A549 (cell line): ENCODE measurements around the gene GPT2. TPM values are rescaled to one million over a fixed set of nuclear protein-coding genes. Genes with fewer than 3 reads are reported as not detected.

ENCODE experiments used
- ATAC-seq, 2 experiments: fragments of 200-7000 bp in 1 of 2; fragments of >200 bp in 1 of 2; cut with Nextera tagmentation in 1 of 2; cut with Tn5 transposase in 1 of 2; 3 replicates each; pipeline versions ENCODE4 v1.8.0 to v1.9.1; 2018 to 2020; ENCODE audit warnings: mild to moderate bottlenecking in 1 of 2, moderate library complexity in 1 of 2
- CTCF ChIA-PET: fragments of 300-600 bp; sonication (Branson Sonifier 250); formaldehyde crosslinking; extraction: SDS; loops from one replicate; lab custom pipeline; 2021; ENCODE audit warnings: antibody characterized with exemption, inconsistent platforms; lab: Yijun Ruan, JAX
- POLR2A ChIA-PET: fragments of 350-600 bp; formaldehyde crosslinking; extraction: SDS; loops from one replicate; lab custom pipeline; 2021; ENCODE audit warnings: antibody characterized with exemption, inconsistent platforms; lab: Yijun Ruan, JAX
- DNase-seq, 2 experiments: peaks; one replicate each; pipeline versions ENCODE4 v3.0.0 to v3.0.0-alpha.2; 2011 to 2016; ENCODE audit warnings: low read depth in 1 of 2, low spot score in 1 of 2
- FAIRE-seq: peaks from 2 replicates; lab custom pipeline; 2011; peaks lifted over from hg19 to GRCh38; lab: Jason Lieb, UNC
- H3K27ac ChIP-seq, 2 experiments: fragments of >200 bp; sonication (Bioruptor Twin); formaldehyde crosslinking; 3 replicates each; pipeline ENCODE4 v1.5.1; 2016 to 2017
- H3K4me1 ChIP-seq: fragments of >200 bp; sonication (Bioruptor Twin); formaldehyde crosslinking; 3 replicates; pipeline ENCODE4 v1.6.1; 2016
- H3K4me2 ChIP-seq: fragments of >200 bp; sonication (Bioruptor Twin); formaldehyde crosslinking; 3 replicates; pipeline ENCODE4 v1.6.1; 2016
- H3K4me3 ChIP-seq: fragments of >200 bp; sonication (Bioruptor Twin); formaldehyde crosslinking; 3 replicates; pipeline ENCODE4 v1.5.1; 2016
- H3K9me3 ChIP-seq: fragments of >200 bp; sonication (Bioruptor Twin); formaldehyde crosslinking; 3 replicates; pipeline ENCODE4 v1.6.1; 2016
- ATOH8 ChIP-seq: fragments of 250-450 bp; sonication (Bioruptor Pico); IDR thresholded peaks from 2 replicates; pipeline ENCODE4 v1.5.0; 2020; ENCODE audit warnings: low read depth, mild to moderate bottlenecking, moderate library complexity
- CBX2 ChIP-seq: fragments of 200-600 bp; sonication (generic); IDR thresholded peaks from 2 replicates; pipeline ENCODE4 v1.6.1; 2016; ENCODE audit warnings: low read depth, mild to moderate bottlenecking, borderline replicate concordance
- CBX8 ChIP-seq: fragments of 200-600 bp; sonication (generic); IDR thresholded peaks from 2 replicates; pipeline ENCODE4 v1.6.1; 2016
- CEBPB ChIP-seq, 2 experiments: fragments of >200 bp in 1 of 2; sonication (Bioruptor Twin) in 1 of 2; formaldehyde crosslinking in 1 of 2; IDR thresholded peaks; 2 replicates each; pipeline ENCODE4 v1.6.1; 2012 to 2016
- CHD4 ChIP-seq: fragments of 200-600 bp; sonication (generic); IDR thresholded peaks from 2 replicates; pipeline ENCODE4 v1.6.1; 2016; ENCODE audit warnings: antibody characterized with exemption, mild to moderate bottlenecking, borderline replicate concordance
- E2F6 ChIP-seq: IDR thresholded peaks from 2 replicates; pipeline ENCODE4 v1.6.1; 2012; ENCODE audit warnings: low read depth, borderline replicate concordance
- EHF ChIP-seq: fragments of 250-450 bp; sonication (Bioruptor Pico); IDR thresholded peaks from 2 replicates; pipeline ENCODE4 v1.5.0; 2020; ENCODE audit warnings: mild to moderate bottlenecking
- ESRRA ChIP-seq: fragments of 150-350 bp; IDR thresholded peaks from 2 replicates; pipeline ENCODE4 v1.6.1; 2014; ENCODE audit warnings: mild to moderate bottlenecking, low read length, borderline replicate concordance
- FOSB ChIP-seq: fragments of 250-450 bp; sonication (Bioruptor Pico); IDR thresholded peaks from 2 replicates; pipeline ENCODE4 v1.5.0; 2020; ENCODE audit warnings: mild to moderate bottlenecking, moderate library complexity
- HMGXB4 ChIP-seq: fragments of 250-450 bp; sonication (Bioruptor Pico); IDR thresholded peaks from 2 replicates; pipeline ENCODE4 v1.5.0; 2021; ENCODE audit warnings: mild to moderate bottlenecking, moderate library complexity, borderline replicate concordance
- KDM1A ChIP-seq: fragments of 200-600 bp; sonication (generic); IDR thresholded peaks from 2 replicates; pipeline ENCODE4 v1.6.1; 2016; ENCODE audit warnings: low read depth, mild to moderate bottlenecking
- KDM5A ChIP-seq: fragments of 200-600 bp; sonication (generic); IDR thresholded peaks from 2 replicates; pipeline ENCODE4 v1.6.1; 2016; ENCODE audit warnings: antibody characterized with exemption, mild to moderate bottlenecking
- MAFK ChIP-seq: fragments of 450-650 bp; IDR thresholded peaks from 2 replicates; pipeline ENCODE4 v1.6.1; 2014; ENCODE audit not compliant: partially characterized antibody
- MAX ChIP-seq: IDR thresholded peaks from 2 replicates; pipeline ENCODE4 v1.6.1; 2012
- PHF8 ChIP-seq: fragments of 200-600 bp; sonication (generic); IDR thresholded peaks from 2 replicates; pipeline ENCODE4 v1.6.1; 2016; ENCODE audit warnings: low read depth, mild to moderate bottlenecking, antibody characterized with exemption, moderate library complexity, borderline replicate concordance
- POLR2A ChIP-seq: IDR thresholded peaks from 2 replicates; pipeline ENCODE4 v1.6.1; 2012; ENCODE audit warnings: mild to moderate bottlenecking, low read length
- RCOR1 ChIP-seq: fragments of 150-350 bp; IDR thresholded peaks from 2 replicates; pipeline ENCODE4 v1.6.1; 2014; ENCODE audit warnings: antibody characterized with exemption, low read length, low read depth
- RFX5 ChIP-seq: fragments of 450-650 bp; IDR thresholded peaks from 2 replicates; pipeline ENCODE4 v1.7.1; 2014; ENCODE audit warnings: antibody characterized with exemption, mild to moderate bottlenecking, moderate library complexity
- RNF2 ChIP-seq: fragments of 200-600 bp; sonication (generic); IDR thresholded peaks from 2 replicates; pipeline ENCODE4 v1.6.1; 2016; ENCODE audit warnings: low read depth, mild to moderate bottlenecking, antibody characterized with exemption, moderate library complexity, borderline replicate concordance
- ZC3H11A ChIP-seq: fragments of 450-650 bp; IDR thresholded peaks from 2 replicates; pipeline ENCODE4 v1.6.1; 2014; ENCODE audit warnings: antibody characterized with exemption, mild to moderate bottlenecking
- ZFP36 ChIP-seq: fragments of 450-650 bp; IDR thresholded peaks from 2 replicates; pipeline ENCODE4 v1.6.1; 2014; ENCODE audit warnings: borderline replicate concordance; ENCODE audit not compliant: partially characterized antibody
- ZSCAN20 ChIP-seq: fragments of 250-450 bp; sonication (Bioruptor Pico); IDR thresholded peaks from 2 replicates; pipeline ENCODE4 v1.8.0; 2022; ENCODE audit warnings: mild to moderate bottlenecking, moderate library complexity
- WGBS: methylation state at CpG from one replicate; pipeline ENCODE4 v1.1.6; 2017; ENCODE audit errors: missing lambda C conversion rate; 5-methylcytosine and 5-hydroxymethylcytosine counted together
- polyA plus RNA-seq, 4 experiments: library from polyadenylated mRNA; depleted of rRNA in 3 of 4; stranded (reverse); fragments of >200 nt; fragmentation: RNase III in 1 of 4; extraction: RNeasy Plus Mini Kit Qiagen cat#74134 plus additional on column Dnase treatment in 1 of 4; gene quantifications; 2 replicates in 3 of 4; 3 replicates in 1 of 4; pipeline ENCODE4 v1.2.3, GENCODE V29; 2011 to 2017

GPT2 gene
- polyA plus RNA-seq, 2 of the 4 experiments (the other 2 are of a cell fraction): 8.9 to 15.3 TPM

GRCh38 chr16:46848768-46849764 is 35.1 kb upstream of the GPT2 start:
- Histone ChIP-seq H3K4me3 (no peak overlapping the region), H3K4me1 (no peaks in the 10 kb centered on the region), H3K9me3 (no peaks in the 10 kb centered on the region), H3K27ac (no peak overlapping the region), H3K4me2 (no peak overlapping the region)
- ChIA-PET POLR2A (no interaction called here), CTCF (interaction anchor here (0.8 to 1.2 kb wide), 4 partner anchors 9 to 79 kb away, joined by 3 to 4 read pairs (median 3); no protein-coding TSS in a partner anchor)
- no peak for DNase-seq
- peak in 1 of 2 experiments; percentile 26; a peak in 1 of 6 replicates for ATAC-seq
- FAIRE-seq: no peak
- TF ChIP-seq ZC3H11A (peak; percentile 81), ESRRA (no peak)
- WGBS: 30% methylated on average over 5 of the region's 5 CpGs

- Histone ChIP-seq H3K4me2 (no peak overlapping the region), H3K4me1 (no peaks in the 10 kb centered on the region), H3K4me3 (no peak overlapping the region), H3K27ac (no peak overlapping the region), H3K9me3 (no peaks in the 10 kb centered on the region)
- 69% methylated on average over 5 of the region's 5 CpGs for WGBS
- ChIA-PET POLR2A (interaction anchor here (0.6 kb wide), 1 partner anchor 21 kb away, joined by 3 read pairs; no protein-coding TSS in a partner anchor), CTCF (interaction anchor here (0.8 to 5.4 kb wide), 6 partner anchors 13 to 78 kb away, joined by 3 to 202 read pairs (median 30); partner anchors contain the start of gene GPT2)
- FAIRE-seq (no peak), DNase-seq (no peak), ATAC-seq (no peak)
- TF ChIP-seq FOSB (CRISPR knock-in tag) (no peak), ZFP36 (no peak), CHD4 (no peak), KDM1A (no peak), POLR2A (no peak), EHF (CRISPR knock-in tag) (no peak), KDM5A (no peak), CEBPB (IDR thresholded peaks at IDR 0.05) (no peak)
Measured at GRCh38 chr16:46850619-46851555, 33.3 kb upstream of the GPT2 start.

GRCh38 chr16:46852130-46852529 is 32.0 kb upstream of the GPT2 start:
- Histone ChIP-seq H3K27ac (no peak overlapping the region), H3K4me1 (no peaks in the 10 kb centered on the region), H3K4me2 (no peak overlapping the region), H3K4me3 (no peak overlapping the region), H3K9me3 (no peaks in the 10 kb centered on the region)
- DNase-seq: no peak
- ATAC-seq: no peak
- no peak for FAIRE-seq
- ChIA-PET CTCF (interaction anchor here (0.9 to 5.4 kb wide), 6 partner anchors 18 to 1320 kb away, joined by 4 to 202 read pairs (median 30); partner anchors contain the start of gene GPT2), POLR2A (no interaction called here)
- TF ChIP-seq RNF2 (no peak), CBX2 (no peak), RFX5 (no peak), PHF8 (no peak), FOSB (CRISPR knock-in tag) (no peak), MAFK (no peak), KDM5A (no peak), MAX (no peak), ZFP36 (no peak), HMGXB4 (CRISPR knock-in tag) (no peak), EHF (CRISPR knock-in tag) (no peak), KDM1A (no peak), ZSCAN20 (CRISPR knock-in tag) (no peak), E2F6 (no peak), ATOH8 (no peak), CBX8 (no peak), RCOR1 (no peak)
- 59% methylated on average over 3 of the region's 3 CpGs for WGBS
